SK-N-SH treated with all-trans-retinoic acid at 6 μM for 48 hours (cell line): ENCODE results near the gene DNAJC28.

Source experiments
- BACH2 ChIP-seq: fragments of 250-450 bp; sonication (Bioruptor Pico); IDR thresholded peaks from 2 replicates; pipeline ENCODE4 v1.9.0; 2021; ENCODE audit warnings: mild to moderate bottlenecking, borderline replicate concordance
- CREB5 ChIP-seq: fragments of 250-450 bp; sonication (Bioruptor Pico); IDR thresholded peaks from 2 replicates; pipeline ENCODE4 v1.5.1; 2020; ENCODE audit warnings: low read depth, mild to moderate bottlenecking, moderate library complexity
- CSRNP3 ChIP-seq: fragments of 250-450 bp; sonication (Bioruptor Pico); IDR thresholded peaks from 2 replicates; pipeline ENCODE4 v1.5.1; 2021; ENCODE audit warnings: mild to moderate bottlenecking, moderate library complexity
- PATZ1 ChIP-seq: fragments of 250-450 bp; sonication (Bioruptor Pico); IDR thresholded peaks from 2 replicates; pipeline ENCODE4 v1.8.0; 2020; ENCODE audit warnings: mild to moderate bottlenecking, moderate library complexity, borderline replicate concordance
- RARB ChIP-seq: fragments of 250-450 bp; sonication (Bioruptor Pico); IDR thresholded peaks from 2 replicates; pipeline ENCODE4 v1.8.0; 2021; ENCODE audit warnings: mild to moderate bottlenecking, moderate library complexity
- SNAI2 ChIP-seq: fragments of 250-450 bp; sonication (Bioruptor Pico); IDR thresholded peaks from 2 replicates; pipeline ENCODE4 v1.5.0; 2020; ENCODE audit warnings: mild to moderate bottlenecking, moderate library complexity
- TOX ChIP-seq: fragments of 250-450 bp; sonication (Bioruptor Pico); IDR thresholded peaks from 2 replicates; pipeline ENCODE4 v1.8.0; 2021; ENCODE audit warnings: mild to moderate bottlenecking, moderate library complexity, borderline replicate concordance
- ZC3H10 ChIP-seq: fragments of 250-450 bp; sonication (Bioruptor Pico); IDR thresholded peaks from 2 replicates; pipeline ENCODE4 v1.5.1; 2021; ENCODE audit warnings: mild to moderate bottlenecking, moderate library complexity
- ZFP3 ChIP-seq: fragments of 250-450 bp; sonication (Bioruptor Pico); IDR thresholded peaks from 2 replicates; pipeline ENCODE4 v1.5.0; 2020; ENCODE audit warnings: mild to moderate bottlenecking, moderate library complexity
- ZFP30 ChIP-seq: fragments of 450-650 bp; formaldehyde crosslinking; IDR thresholded peaks from 2 replicates; pipeline ENCODE4 v1.5.0; 2022; ENCODE audit warnings: mild to moderate bottlenecking, moderate library complexity
- ZNF70 ChIP-seq: fragments of 450-650 bp; formaldehyde crosslinking; IDR thresholded peaks from 2 replicates; pipeline ENCODE4 v1.5.0; 2020; ENCODE audit warnings: mild to moderate bottlenecking, moderate library complexity

DNA sequence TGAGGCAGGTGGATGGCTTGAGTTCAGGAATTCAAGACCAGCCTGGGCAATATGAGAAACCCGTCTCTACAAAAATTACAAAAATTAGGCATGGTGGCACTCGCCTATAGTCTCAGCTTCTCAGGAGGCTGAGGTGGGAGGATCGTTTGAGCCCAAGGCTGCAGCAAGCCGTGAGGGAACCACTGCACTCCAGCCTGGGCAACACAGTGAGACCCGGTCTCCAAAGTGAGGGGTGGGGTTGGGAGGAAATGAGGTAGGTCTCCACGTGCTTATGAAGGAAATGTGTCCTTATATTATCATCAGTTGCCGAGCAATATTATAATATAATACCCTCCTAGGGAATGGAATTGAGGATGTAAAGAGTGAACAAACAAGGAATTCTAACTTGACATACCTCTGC lies 14.4 kb downstream of the DNAJC28 start:
- TF ChIP-seq CREB5 (no peak), SNAI2 (CRISPR knock-in tag) (no peak), BACH2 (CRISPR knock-in tag) (no peak), ZFP30 (CRISPR knock-in tag) (no peak), ZC3H10 (CRISPR knock-in tag) (no peak), PATZ1 (no peak), RARB (CRISPR knock-in tag) (no peak), CSRNP3 (no peak), ZNF70 (CRISPR knock-in tag) (no peak), ZFP3 (CRISPR knock-in tag) (no peak), TOX (no peak)
